OCI-LY1 (cell line): ENCODE data around the gene NRIP1.

Experiments
- EZH2 ChIP-seq: fragments of 200-600 bp; sonication (generic), shearing (Covaris generic); IDR thresholded peaks from 2 replicates; pipeline ENCODE4 v1.8.0; 2017; ENCODE audit warnings: borderline replicate concordance, mixed run types, mild to moderate bottlenecking, antibody characterized with exemption, low read length, moderate library complexity, mixed read lengths
- TF ChIP-seq, protein P1 (sequence below): fragments of 200-600 bp; sonication (generic), shearing (Covaris generic); IDR thresholded peaks from 2 replicates; pipeline ENCODE4 v1.5.1; 2017; ENCODE audit warnings: mild to moderate bottlenecking, antibody characterized with exemption, low read length, moderate library complexity, mixed read lengths

DNA sequence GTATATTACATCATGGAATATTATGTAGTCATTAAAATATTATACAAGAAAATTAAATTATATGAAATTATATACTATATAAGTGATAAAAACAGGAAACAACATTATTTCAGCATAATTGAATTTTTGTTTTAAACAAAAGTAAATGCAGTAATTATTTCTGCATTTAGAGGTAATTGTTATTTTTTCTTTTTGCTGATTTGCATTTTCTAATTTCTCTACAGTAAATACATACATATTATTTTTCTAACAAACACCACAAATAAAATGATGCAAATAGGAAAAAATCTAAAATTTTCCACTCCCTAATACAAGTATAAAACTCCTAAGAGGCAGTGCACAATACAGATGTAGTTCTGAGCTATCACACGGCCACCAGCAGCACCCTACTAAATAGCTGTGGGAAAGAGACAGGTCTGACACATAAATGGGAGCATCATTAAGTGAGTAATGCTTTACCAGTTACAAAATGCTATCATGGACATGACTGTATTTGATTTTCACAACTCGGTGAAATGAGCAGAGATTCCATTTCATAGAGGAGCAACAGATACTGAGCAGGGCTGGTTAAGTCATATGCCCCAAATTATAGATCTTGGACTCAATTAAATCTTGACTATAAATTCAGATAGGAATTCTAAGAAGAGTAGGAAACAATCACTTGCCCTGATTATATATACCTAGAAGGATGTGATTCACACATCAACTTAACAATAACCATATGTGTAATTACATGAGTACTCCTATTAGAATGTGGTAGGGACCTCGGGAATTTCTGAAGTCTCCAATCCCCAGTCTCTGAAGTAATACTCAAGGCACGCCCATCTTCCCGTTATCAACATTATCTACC lies 49.0 kb downstream of the NRIP1 start:
- TF ChIP-seq EZH2: no peak
- TF ChIP-seq, protein P1, sequence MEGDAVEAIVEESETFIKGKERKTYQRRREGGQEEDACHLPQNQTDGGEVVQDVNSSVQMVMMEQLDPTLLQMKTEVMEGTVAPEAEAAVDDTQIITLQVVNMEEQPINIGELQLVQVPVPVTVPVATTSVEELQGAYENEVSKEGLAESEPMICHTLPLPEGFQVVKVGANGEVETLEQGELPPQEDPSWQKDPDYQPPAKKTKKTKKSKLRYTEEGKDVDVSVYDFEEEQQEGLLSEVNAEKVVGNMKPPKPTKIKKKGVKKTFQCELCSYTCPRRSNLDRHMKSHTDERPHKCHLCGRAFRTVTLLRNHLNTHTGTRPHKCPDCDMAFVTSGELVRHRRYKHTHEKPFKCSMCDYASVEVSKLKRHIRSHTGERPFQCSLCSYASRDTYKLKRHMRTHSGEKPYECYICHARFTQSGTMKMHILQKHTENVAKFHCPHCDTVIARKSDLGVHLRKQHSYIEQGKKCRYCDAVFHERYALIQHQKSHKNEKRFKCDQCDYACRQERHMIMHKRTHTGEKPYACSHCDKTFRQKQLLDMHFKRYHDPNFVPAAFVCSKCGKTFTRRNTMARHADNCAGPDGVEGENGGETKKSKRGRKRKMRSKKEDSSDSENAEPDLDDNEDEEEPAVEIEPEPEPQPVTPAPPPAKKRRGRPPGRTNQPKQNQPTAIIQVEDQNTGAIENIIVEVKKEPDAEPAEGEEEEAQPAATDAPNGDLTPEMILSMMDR: no peak
